IPS-NIHi7 (cell line): Measurements from ENCODE around the gene LSP1.

Experiments
- DNase-seq: peaks from one replicate; pipeline ENCODE4 v3.0.0; 2012; ENCODE audit warnings: mixed read lengths; ENCODE audit errors: extremely low spot score

LSP1 gene

GRCh38 chr11:1888811-1889210 is 35.9 kb downstream of the LSP1 start:
- no peak for DNase-seq

GRCh38 chr11:1889224-1889930 is 36.5 kb downstream of the LSP1 start:
- no peak for DNase-seq

DNA sequence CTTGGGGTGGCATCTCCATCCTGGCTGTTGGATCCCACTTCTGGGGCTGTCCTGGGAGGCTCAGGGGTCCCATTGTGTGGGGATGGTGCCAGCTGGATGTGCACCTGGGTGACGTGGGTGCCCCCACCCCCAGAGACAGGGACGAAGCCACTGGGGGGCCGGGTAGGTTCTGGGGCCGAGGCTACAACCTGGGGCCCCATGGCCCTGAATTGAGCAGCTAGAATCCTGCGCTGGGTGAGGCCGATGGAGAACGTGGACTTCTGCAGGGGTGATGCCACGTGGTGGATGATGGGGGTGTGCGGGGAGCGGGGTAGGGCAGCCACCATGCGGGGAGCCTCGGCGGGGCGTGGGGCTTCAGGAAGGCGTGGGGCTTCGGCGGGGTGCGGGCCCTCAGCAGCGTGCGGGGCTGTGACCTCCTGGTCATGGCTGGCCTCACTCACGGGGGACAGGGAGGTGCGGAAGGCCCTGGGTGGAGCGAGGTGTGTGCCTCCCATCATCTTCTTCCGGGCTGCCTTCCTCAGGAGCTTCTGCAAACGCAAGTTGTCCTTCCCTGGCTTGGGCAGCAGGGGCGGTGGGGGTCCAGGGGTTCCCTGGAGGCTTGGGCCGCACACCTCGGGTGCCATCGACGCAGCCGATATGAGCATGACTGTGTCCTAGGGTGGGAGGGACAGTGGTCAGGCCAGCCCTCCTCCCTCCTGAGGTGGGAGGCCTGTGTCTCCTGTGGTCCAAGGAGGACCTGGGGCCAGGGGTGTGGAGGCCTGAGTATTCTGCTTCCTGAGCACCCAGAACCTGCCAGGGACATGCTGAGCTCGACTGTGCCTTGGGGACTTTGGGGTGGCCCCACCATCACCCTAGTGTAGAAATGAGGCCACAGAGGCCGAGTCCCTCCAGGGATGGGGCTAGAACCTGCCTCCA is 37.3 kb downstream of the LSP1 start:
- DNase-seq: no peak

- DNase-seq: peak; percentile 14
Observed at GRCh38 chr11:1890856-1891830, 38.3 kb downstream of the LSP1 start.

- no peak for DNase-seq
Observed at GRCh38 chr11:1891831-1892115, 38.9 kb downstream of the LSP1 start, which contains the start of gene PRR33. TSS of gene PRR33 (minus strand) at chr11:1891895. CDS start at chr11:1890584, 1,311 bp downstream.

DNA sequence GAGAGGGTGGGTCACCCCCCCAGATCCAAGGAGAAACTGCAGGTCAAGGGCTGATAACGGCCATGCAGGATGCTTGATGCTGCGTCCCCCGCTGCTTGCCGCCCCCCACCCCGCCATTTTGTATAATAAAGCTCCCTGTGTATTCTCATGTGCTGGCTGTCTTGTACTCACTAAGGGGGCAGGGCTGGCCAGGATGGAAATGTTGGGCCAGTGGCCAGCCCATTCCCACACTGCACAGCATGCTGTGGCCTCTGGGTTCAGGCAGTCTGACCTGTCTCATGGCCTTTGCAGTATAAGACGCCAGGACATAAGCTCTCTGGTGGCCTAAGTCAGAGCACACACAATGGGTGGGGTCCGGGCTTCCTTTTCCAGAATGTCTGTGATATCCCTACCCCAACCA is 39.2 kb downstream of the LSP1 start:
- DNase-seq: no peak

GRCh38 chr11:1892558-1892957 is 39.7 kb downstream of the LSP1 start:
- no peak for DNase-seq

GRCh38 chr11:1893581-1894359 is 40.9 kb downstream of the LSP1 start:
- DNase-seq: no peak

DNA sequence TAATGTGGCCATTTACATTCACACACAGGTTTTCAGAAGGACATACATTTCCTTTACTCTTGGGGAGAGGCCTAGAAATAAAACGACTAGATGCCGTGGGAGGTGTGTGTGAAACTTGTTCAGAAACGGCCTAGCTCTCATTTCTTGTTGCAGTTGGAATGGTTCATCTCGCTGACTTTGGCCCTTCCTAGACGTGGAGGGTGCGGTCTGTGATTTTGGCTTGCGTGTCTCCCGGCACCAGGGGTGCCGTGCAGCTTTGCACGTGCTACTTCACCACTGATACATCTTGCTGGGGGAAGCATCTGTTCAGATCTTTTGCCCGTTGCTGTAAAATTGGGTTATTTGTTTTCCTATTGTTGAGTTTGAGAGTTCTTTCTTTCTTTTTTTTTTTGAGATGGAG is 41.9 kb downstream of the LSP1 start:
- no peak for DNase-seq

- no peak for DNase-seq
Observed at GRCh38 chr11:1896468-1896867, 43.6 kb downstream of the LSP1 start.

DNA sequence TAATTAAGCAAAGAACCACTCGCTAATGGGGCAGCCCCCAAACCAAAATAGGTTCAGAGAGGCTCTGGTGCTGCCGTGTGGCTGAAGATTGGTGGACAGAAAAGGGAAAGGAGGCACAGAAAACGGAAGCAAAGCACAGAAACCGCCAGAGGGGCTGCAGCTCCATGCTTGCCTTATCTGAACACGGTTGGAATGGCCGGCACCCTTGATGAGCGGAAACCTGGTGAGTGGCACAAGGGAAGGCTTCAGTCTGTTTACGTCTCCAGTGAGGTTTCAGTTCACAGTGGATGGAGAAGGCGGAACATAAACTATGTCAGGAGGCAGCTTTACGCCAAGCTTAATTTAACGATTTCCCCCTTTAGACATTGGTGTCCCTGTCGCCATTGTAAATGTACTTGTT is 44.0 kb downstream of the LSP1 start:
- DNase-seq: peak; percentile 10

- DNase-seq: no peak
Observed at GRCh38 chr11:1899090-1899489, 46.2 kb downstream of the LSP1 start.

DNA sequence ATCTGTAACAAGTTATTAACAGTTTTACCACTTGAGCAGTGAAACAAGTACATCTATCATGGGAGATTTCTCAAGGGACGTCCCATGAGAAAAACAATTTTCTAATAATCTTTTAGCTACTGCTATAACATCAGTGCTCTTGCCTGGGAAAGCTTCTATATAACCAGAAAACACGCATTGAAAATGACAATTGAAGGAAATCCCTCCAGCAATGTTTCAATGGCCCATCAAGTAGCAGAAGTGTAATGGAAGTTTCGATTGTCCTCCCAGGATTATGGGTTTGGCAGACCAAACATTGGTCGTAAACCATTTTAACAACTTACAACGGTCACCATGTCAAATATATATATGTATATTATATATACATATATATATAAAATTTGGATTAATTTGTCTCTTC is 46.8 kb downstream of the LSP1 start:
- no peak for DNase-seq

GRCh38 chr11:1906181-1906580 is 53.3 kb downstream of the LSP1 start:
- DNase-seq: no peak

- DNase-seq: peak; percentile 14
Observed at GRCh38 chr11:1906611-1907423, 53.9 kb downstream of the LSP1 start.

- DNase-seq: peak; percentile 9
Observed at GRCh38 chr11:1908618-1909017, 55.7 kb downstream of the LSP1 start.

GRCh38 chr11:1909524-1909923 is 56.6 kb downstream of the LSP1 start:
- DNase-seq: no peak

- DNase-seq: no peak
Observed at GRCh38 chr11:1912289-1912878, 59.5 kb downstream of the LSP1 start.

DNA sequence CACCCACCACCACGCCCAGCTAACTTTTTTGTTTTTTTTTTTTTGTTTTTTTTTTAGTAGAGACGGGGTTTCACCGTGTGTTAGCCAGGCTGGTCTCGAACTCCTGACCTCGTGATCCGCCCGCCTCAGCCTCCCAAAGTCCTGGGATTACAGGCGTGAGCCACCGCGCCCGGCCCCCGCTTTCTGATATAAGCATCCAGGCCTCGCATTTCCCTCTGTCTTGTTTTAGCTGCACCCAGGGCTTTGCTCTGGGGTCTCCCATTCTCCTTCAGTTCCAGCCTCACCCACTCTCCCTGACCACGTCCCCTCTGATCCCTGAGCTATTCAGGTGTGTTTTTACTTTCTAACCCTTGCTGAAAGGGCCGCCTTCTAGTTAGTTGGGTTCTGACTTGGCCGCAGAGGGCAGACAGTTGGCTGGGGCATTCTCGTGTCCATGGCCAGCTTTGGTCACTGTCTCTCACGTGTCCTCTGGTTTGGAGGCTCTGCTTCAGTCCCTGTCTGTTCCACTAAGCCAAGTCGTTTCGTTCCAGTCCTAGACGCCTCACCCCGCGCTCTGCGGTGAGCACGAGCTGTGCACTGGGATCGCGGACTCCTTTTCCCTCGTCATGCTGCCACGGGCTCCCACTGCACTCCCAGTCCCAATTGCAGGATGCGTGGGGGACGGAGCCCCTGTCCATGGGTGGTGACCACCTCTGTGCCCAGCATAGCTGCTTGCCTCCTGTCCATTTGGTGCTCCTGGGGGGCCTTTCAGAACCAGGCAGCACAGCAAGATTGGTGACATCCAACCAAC is 60.6 kb downstream of the LSP1 start:
- DNase-seq: no peak
